Urothelium cell line (cell line): ENCODE data around the gene MARVELD1.

Experiments
- DNase-seq: peaks from one replicate; pipeline ENCODE4 v3.0.0; 2011; ENCODE audit warnings: low spot score, mixed read lengths
- FAIRE-seq: peaks from 2 replicates; lab custom pipeline; 2011; peaks lifted over from hg19 to GRCh38; lab: Jason Lieb, UNC

The MARVELD1 gene

DNA sequence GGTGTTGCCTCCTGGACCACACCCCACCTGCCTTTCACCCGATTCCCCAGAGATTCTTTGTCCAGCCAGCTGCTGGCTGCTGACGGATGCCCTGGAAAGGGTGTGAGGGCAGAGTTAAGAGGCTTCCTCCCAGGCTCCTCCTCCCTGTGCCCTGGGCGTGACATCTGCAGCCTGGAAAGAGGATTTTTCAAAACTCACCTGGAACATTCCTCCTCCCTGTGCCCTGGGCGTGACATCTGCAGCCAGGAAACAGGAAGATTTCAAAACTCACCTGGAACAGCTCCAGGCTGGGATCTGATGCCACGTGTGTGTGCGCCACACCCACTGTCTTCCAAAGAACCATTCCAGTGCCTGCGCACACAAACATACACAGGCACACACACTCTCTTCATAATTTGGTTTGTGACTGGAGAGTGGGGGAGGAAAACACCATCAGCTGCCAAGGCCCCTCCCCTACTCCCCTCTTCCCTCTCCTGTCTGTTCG lies 5.2 kb downstream of the MARVELD1 start:
- FAIRE-seq (no peak), DNase-seq (no peak)

DNA sequence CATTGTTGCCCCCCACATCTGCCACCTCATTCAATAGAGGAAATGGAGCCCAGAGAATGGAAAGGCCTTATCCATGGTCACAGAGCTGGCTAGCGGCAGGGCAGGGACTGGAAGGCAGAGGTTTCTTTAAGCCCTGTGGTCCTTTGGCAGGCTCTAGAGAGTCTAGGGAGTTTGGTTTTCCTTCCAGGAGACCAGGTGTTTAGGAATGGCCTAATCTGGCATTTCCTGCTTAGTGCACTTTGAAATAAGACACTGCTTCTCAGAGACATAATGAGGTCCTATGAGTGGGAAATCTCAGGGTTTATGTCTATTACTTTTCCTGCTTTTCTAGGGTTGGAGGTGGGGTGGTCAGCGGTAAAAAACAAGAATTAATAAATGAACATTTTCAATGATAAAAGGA lies 6.1 kb downstream of the MARVELD1 start:
- FAIRE-seq (no peak), DNase-seq (no peak)

DNA sequence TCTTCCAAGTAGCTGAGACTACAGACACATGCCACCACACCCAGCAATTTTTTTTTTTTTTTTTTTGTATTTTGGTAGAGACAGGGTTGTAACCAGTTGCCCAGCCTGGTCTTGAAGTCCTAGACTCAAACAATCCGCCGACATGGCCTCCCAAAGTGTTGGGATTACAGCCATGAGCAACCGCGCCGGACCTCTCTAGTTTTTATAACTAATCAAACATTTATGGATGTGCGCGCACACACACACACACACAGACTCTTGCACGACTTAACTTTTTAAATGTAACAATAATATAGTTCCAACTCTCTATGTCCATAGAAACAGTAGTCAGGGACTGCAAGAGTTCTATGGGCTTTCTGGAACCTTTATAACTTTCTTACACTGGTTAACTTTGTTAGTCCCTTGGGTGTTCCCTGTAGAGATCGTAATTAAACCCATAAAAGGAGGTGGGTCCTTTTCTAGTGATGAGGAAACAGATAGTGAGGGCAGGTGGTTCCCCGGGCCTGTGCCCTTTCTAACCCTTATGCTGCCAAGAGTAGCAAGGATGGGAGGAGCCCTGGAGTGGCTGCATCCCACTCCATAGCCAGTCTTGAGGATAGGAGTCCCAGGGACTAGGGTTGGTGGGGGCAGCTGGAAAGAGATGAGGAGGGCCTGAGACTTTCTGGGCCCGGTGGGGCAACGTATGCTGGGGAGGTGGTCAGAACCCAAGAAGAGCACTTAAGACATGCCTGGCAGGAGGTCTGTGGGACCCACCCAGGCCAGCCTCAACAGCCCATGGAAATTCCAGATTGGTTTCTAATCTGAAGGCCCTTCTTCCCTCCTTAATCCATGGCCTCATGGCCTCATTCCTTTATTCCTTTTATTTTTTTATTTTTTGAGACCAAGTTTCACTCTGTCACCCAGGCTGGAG lies 8.6 kb downstream of the MARVELD1 start:
- DNase-seq (no peak), FAIRE-seq (no peak)

DNA sequence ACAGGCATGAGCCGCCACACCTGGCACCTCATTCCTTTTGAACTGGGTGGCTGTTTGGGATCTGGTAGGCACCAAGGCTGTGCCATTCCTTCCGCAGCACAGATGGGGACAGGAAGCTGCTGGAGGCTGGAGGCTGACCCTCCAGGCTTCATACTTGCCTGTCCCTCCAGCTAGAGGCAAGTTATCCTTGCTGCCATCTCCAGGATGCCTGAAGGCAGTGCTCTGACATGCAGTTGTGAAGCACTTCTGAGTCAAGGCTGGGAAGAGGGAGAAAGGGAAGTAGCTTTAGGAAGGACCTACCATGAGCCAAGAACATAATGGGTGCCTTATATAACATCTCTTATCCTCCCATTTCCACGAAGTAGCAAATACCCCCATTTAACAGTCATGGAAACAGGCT lies 9.5 kb downstream of the MARVELD1 start:
- no peak for DNase-seq
- FAIRE-seq: no peak

DNA sequence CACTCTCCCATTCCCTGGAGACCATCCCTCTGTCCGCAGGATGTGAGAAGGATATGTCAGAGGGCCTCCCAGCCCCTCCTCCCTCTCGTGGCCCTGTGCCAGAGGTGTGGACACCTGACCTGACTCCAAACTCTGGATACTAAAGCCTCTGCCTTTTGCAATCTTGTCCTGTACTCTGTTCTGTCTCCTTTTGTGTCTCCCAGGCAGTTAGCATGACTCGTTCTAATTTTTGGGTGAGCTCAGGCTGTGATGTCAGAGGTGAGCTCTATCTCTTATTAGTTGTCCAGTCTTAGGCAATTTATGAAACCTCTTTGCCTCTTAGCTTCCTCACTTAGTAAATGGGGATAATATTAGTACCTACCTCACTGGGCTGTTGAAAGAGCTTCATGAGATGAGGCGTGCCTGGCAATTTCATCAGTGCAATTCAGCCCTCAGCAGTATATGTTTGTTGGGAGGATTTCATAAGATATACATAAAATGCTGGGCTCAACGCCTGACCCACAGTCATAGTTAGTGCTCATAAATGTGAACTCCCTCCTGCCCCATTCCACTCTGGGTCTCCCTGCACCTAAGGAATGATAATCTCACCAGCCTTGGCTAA lies 10.9 kb downstream of the MARVELD1 start:
- DNase-seq (no peak), FAIRE-seq (no peak)

DNA sequence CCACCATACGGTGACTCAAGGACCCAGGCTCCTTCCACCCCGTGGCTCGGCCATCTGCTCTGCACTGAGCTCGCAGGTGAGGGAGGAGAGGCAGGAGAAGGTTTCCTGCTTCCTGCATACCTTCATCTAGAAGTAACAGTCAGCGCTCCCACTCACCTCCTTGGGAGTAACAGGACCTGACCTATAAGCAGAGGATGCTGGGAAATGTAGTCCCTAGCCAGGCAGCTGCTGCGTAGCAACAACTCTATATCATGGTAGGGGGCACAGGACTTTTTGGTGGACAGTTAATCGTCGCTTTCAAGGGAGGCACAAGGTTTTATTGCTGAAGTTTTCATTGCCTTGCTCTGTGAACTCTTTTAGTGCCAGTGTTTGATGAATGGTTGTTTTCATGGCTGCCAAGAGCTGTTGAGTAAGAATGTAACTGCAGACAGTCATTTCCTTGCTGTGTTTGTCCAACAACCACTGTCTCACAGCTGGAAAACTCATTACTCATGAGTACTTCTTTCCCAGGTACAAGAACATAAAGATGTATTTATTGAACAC lies 13.2 kb downstream of the MARVELD1 start:
- DNase-seq: peak; percentile 27
- no peak for FAIRE-seq

DNA sequence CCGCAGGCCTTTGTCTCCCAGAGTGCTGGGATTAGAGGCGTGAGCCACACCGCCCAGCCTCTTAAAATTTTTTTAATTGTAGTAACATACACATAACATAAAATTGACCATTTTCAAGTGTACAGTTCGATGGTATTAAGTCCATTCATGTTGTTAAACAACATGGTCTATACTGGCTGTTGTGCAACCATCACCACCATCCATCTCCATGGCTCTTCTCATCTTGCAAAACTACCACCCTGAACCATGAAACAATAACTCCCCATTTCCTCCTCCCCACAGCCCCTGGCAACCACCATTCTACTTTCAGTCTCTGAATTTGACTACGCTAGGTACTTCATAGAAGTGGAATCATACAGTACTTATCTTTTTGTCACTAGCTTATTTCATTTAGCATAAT lies 15.5 kb downstream of the MARVELD1 start:
- FAIRE-seq: no peak

DNA sequence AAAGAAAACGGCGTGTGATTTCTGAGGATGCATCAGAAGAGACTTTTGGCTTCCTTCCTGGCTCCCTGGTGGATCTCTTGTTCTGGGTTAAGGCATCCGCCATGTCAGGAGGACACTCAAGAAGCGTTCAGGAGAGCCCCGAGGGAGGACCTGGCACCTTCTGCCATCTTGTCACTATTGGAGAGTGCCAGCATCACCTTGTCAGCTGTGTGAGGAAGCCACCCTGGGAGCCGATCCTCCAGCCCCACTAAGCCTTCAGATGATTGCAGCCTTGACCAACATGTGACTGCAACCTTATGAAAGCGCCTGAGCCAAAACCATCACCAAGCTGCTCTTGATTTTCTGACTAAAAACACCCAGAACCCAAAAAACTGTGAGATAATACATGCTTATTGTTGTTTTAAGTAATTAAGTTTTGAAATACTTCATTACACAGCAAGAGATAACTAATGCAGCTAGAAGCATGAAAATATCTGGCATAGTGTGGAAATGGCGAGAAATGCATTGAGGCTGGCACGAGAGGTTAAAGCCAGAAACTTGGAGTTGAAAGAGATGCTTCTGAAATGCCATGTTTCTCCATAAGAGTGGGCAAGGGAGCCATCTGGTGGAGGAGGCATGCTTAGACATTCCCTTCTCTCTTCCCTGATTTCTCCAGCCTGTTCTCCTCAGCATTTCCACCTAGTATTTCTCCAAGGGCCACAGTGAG lies 18.0 kb downstream of the MARVELD1 start:
- FAIRE-seq (no peak), DNase-seq (peak; percentile 71)

More for the DNA sequence above, 15.5 kb downstream of the MARVELD1 start:
- DNase-seq: no peak

DNA sequence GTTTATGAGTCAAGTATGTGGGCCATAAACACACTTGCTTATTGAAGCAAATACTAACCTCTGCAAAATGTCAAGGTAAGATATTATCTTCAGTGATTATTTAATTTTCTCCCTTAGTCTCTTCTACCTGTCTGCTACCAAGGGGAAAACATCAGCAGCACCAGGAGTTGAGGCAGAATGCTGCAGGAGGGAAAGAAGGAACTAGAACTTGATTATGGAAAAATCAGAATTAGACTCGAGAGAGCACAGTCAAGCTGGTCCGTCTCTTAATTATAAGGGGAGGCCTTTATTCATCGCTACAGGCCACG lies 18.5 kb downstream of the MARVELD1 start:
- DNase-seq (no peak), FAIRE-seq (no peak)

DNA sequence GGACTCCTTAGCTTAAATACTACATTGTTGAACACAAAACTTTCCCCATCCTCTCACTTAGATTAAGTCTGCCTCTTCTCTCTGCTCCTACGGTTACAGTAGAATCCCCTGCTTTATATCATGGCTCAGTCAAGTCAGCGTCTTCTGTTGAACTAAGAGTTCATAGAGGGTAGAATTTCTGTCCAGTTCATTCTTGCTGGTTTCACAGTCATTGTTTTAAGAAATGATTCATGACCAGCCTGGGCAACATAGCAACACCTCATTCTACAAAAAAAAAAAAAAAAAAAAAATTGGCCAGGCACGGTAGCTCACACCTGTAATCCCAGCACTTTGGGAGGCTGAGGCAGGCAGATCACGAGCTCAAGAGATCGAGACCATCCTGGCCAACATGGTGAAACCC lies 19.7 kb downstream of the MARVELD1 start:
- DNase-seq (no peak), FAIRE-seq (no peak)

DNA sequence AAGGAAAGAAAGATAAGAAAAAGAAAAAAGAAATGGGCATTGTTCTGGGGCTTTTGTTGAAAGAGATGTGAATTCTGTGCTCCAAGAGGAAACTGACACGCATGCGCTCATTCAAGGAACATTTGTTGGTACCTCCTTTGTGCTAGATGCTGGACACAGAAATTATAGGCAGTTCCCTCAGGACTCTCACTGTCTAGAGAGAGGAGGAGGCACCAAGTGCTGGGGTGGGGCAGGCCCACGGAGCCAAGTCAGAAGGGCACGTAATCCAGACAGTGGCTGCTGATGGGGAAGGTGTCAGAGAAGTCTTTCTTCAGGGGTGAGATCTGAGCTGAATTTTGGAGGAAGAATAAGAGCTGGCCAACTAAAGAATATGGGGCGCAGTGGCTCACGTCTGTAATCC lies 20.5 kb downstream of the MARVELD1 start:
- FAIRE-seq (no peak), DNase-seq (no peak)

DNA sequence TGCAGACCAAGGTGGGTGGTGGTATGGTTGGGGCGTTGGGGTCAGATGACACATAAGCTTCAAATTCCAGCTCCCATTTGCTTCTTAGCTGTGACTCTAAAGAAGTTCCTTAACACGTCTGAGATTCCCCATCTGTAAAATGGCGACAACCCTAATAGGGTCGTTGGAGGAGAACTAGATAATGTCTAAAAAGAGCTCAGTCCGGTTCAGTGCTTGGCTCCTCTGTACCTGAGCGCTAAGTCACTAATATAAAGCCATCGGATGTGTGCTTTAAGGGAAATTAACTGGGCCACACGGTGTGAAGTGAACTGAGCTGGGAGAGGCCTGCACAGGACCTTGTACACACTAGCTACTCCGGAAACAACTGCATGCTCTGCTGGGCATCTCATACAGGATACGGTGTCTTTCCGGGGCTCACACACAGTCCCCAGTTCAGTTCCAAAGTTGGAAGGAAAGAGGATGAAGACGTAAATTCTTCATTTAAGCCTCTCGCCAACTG lies 22.9 kb downstream of the MARVELD1 start:
- no peak for FAIRE-seq
- DNase-seq: no peak

DNA sequence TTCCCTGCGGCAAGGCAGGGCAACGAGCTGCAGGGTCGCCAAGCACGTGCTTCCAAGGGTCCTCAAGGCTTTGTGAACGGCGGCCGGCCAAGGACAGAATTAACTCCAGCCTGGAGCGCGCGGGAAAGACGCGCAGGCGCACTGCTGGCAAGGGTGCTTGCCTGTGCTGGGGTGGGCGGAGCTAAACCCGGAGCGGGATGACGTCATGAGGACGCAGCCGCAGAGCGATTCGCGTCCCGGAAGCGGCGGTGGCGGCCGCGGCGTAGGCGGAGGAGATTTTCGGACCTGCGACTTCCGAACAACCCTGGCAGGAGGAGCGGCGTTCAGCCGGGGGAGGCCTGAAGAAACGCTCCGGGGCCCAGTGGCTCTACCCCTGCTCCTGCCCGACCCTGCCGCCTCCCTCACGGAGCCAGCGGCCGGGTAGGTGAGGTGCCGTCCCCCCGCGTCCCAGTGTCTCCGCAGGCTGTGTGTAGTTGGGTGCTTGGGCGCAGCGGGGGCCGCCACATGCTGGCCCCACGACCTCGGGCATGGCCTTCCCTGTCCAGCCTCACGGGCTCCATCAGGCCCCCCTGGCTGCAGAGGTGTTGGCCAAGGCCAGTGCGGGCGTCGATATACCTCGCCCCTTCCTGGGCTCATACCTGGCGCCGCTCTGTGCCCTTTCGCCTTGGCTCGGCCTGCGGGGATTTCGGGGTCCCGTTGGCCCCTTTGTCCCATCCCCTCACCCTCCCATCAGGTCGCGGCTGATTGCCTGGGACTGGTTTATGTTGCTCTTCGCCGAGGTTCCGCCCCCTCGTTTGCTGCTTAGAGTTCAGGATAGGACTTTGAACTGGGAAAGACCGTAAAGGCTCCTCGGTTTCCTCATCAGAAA lies 23.6 kb downstream of the MARVELD1 start, which contains the start of gene ZFYVE27:
ZFYVE27 (plus strand) TSS at position 227 of the 868 bp plus-strand sequence. CDS start 1,350 bp downstream, outside the sequence.
- DNase-seq (peak; percentile 98), FAIRE-seq (peak; percentile 93)

DNA sequence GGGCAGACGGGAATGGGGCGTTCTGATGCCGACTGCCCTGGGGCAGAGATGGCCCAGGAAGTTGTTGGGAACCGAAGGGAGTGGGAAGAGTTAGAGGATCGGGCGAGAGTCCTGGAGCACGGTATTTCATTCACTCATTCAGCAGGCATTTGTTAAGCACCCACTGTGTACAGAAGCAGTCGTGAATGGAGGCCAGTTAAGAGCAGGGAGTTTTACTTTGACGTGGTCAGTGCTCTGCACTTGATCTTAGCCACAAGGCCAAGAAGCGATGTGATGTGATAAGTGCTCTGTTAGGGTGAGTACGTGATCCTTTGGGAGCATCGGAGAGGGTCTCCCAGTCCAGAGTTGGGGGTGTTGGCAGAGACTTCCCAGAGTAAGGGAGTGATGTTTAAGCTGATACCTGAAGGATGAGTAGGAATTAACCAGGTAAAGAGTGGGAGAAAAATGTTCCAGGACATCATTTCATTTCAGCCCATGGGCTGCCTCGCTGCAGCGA lies 24.3 kb downstream of the MARVELD1 start:
- no peak for DNase-seq
- FAIRE-seq: no peak

DNA sequence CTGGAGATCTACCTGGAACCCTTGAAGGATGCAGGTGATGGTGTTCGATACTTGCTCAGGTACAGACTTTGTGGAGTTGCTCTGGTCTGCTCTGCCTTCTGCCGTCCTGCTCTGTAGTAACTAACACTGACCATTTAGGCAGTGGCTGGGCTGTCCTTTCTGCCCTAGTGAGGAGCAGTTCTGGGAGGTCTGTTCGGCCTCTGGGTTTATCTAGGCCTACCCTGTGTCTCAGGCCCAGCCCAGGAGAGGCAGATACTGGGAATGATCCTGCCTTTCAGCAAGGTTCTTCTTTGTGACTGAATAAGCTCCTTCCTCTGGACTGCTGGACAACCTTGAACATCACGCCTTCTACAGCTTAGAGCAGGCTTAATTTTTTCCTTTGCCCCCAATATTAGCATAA lies 25.1 kb downstream of the MARVELD1 start:
- FAIRE-seq (no peak), DNase-seq (no peak)

DNA sequence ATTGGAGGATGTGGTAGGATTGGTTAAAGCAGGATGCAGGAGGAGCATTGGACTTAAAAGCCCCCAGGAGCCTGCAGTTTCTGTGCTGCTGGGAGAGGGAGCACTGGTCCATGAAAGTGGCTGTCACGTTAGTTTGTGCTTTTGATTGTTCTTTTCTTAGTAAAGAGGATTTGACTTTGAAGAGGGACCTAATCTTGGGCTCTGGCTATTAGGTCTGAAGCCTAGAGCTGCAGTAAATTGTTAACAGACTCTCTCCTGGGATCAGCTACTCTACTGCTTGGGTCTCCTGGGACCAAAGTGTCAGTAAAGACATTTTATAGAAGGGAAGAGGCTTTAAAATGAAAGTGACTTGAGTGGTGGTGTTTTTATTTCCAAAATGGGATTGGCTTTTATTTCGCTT lies 27.1 kb downstream of the MARVELD1 start:
- no peak for FAIRE-seq
- no peak for DNase-seq

DNA sequence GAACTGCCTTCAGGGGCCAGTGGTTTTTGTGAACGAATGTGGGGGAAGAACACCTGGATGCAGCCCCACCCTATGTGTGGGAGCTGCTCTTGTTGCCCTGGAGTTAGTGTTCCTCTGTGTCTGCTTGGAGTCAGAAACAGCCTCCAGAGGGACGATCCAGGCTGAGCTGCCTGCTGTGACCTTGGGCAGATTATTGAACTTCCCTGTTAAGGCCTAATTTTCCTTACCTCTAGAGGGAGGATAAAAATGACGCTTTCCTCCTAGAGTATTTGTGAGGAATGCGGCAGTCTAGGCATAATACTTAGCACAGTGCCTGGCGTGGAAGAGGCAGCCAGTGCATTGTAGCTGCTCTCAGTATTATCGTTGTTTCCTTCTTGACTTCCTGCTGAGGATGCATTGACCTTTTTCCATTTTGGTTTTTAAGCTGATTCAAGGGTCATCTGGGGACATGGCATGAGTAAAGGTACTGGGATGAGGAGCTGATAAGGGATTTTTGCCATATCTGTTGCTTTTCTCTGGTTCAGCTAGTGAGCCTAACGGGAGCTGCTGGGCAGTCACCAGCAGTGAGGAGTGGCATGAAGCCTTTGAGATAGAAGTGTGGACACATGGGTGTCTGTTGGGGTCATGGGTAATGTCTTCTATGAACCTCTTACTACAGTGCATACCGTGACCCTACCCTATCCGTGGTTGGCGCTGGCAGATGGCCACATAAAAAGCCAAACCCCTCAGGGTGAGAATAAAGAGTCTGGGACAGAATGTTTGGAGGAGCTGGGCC lies 29.8 kb downstream of the MARVELD1 start:
- FAIRE-seq (no peak), DNase-seq (no peak)

DNA sequence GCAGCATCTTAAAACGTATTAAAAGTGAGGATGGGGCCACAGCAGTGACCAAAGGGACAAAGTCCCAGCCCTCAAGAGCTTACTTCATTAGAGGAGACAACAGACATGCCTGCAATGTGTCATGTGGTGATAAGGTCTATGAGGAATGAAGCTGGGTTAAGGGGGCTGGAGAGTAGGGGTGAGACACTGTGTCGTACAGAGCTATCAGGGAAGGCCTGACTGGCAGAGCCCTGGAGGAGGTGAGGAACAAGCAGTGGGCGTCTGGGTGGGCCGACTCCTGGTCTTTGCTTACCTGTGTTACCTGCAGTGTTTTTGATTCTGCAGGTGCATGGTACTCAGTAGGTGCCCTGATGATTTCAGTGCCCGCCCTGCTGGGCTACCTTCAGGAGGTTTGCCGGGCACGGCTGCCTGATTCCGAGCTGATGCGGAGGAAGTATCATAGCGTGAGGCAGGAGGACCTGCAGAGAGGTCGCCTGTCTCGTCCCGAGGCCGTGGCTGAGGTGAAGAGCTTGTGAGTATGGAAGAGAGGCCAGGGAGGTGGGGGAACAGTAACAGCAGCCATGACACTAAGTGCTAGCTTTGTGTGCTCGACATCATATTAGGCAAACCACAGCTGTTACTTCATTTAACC lies 31.0 kb downstream of the MARVELD1 start:
- FAIRE-seq: no peak
- no peak for DNase-seq

DNA sequence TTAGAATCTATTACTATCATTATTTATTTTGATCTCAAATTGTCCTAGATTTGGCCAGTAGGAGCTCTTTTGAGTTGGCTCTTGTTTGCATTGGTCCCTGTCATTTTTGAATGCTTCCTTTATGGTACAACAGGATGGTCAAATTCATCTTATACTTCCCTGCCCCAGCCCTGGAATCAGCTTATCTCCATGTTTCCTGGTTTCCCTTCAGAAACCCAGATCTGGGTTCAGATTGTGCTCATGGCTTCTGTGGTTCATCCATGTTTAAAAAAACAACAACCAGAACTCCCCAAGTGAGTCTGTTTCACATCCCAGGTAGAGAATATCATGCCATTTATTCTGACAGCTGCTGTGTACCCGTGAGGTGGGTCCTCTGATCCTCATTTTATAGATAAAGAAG lies 34.0 kb downstream of the MARVELD1 start:
- DNase-seq (no peak), FAIRE-seq (no peak)
